SK-N-SH (cell line): ENCODE results near the gene HRH1. TPM values are rescaled to one million over a fixed set of nuclear protein-coding genes. Genes with fewer than 3 reads are reported as not detected.

ENCODE experiments used
- CTCF ChIA-PET: fragments of 300-600, 350-600 bp; formaldehyde crosslinking; extraction: SDS; loops from one replicate; lab custom pipeline; 2021; lab: Yijun Ruan, JAX
- POLR2A ChIA-PET: fragments of 350-600 bp; sonication (Branson Sonifier 250); formaldehyde crosslinking; extraction: SDS; loops from one replicate; lab custom pipeline; 2020; ENCODE audit warnings: antibody characterized with exemption, inconsistent platforms; lab: Yijun Ruan, JAX
- DNase-seq: peaks from one replicate; pipeline ENCODE4 v3.0.0; 2012
- H2AFZ ChIP-seq: fragments of 200-600 bp; sonication (generic); 2 replicates; pipeline ENCODE4 v1.8.1; 2016; ENCODE audit warnings: antibody characterized with exemption, mild to moderate bottlenecking, low read depth
- H3F3A ChIP-seq: fragments of 200-600 bp; sonication (generic); replicated peaks from 2 replicates; pipeline ENCODE3; 2016; ENCODE audit warnings: antibody characterized with exemption, mild to moderate bottlenecking; ENCODE audit not compliant: insufficient read depth
- H3K27ac ChIP-seq, 2 experiments: fragments of 200-500 bp in 1 of 2; fragments of 200-600 bp in 1 of 2; sonication (Bioruptor generic) in 1 of 2; sonication (generic), shearing (Covaris generic) in 1 of 2; 2 replicates each; pipeline versions ENCODE4 v1.5.1 to v1.6.1; 2014 to 2016; ENCODE audit warnings: low read depth in 2 of 2, inconsistent platforms in 1 of 2, low read length in 1 of 2, mild to moderate bottlenecking in 1 of 2, mixed read lengths in 1 of 2
- H3K27me3 ChIP-seq: fragments of 200-600 bp; sonication (generic), shearing (Covaris generic); 2 replicates; pipeline ENCODE4 v1.6.1; 2016; ENCODE audit warnings: mixed run types; ENCODE audit not compliant: insufficient read depth
- H3K36me3 ChIP-seq, 2 experiments: fragments of 200-500 bp in 1 of 2; fragments of 200-600 bp in 1 of 2; sonication (Bioruptor generic) in 1 of 2; sonication (generic) in 1 of 2; replicated peaks in 1 of 2; 2 replicates each; pipeline versions ENCODE3 to v1.5.1; 2014 to 2016; ENCODE audit warnings: low read length in 1 of 2, mild to moderate bottlenecking in 1 of 2; ENCODE audit not compliant: insufficient read depth in 2 of 2, control insufficient read depth in 1 of 2
- H3K4me1 ChIP-seq, 2 experiments: fragments of 200-500 bp in 1 of 2; fragments of 200-600 bp in 1 of 2; sonication (Bioruptor generic) in 1 of 2; sonication (generic), shearing (Covaris generic) in 1 of 2; 2 replicates each; pipeline versions ENCODE4 v1.5.1 to v1.6.1; 2014 to 2016; ENCODE audit warnings: low read depth in 1 of 2, low read length in 1 of 2, mixed run types in 1 of 2; ENCODE audit not compliant: insufficient read depth in 2 of 2, control insufficient read depth in 1 of 2
- H3K4me2 ChIP-seq: fragments of 200-600 bp; sonication (generic), shearing (Covaris generic); 2 replicates; pipeline ENCODE4 v1.6.1; 2017; ENCODE audit warnings: mixed run types
- H3K4me3 ChIP-seq, 2 experiments: fragments of 200-500 bp in 1 of 2; fragments of 200-600 bp in 1 of 2; sonication (Bioruptor generic) in 1 of 2; sonication (generic), shearing (Covaris generic) in 1 of 2; 2 replicates each; pipeline versions ENCODE4 v1.5.1 to v1.8.1; 2014 to 2016; ENCODE audit warnings: low read depth in 2 of 2, inconsistent platforms in 1 of 2, low read length in 1 of 2, mild to moderate bottlenecking in 1 of 2, mixed read lengths in 1 of 2, moderate library complexity in 1 of 2
- H3K79me2 ChIP-seq: fragments of 200-600 bp; sonication (generic); 2 replicates; pipeline ENCODE4 v1.8.1; 2017; ENCODE audit warnings: mild to moderate bottlenecking; ENCODE audit not compliant: insufficient read depth
- H3K9ac ChIP-seq: fragments of 200-600 bp; sonication (generic); 2 replicates; pipeline ENCODE4 v1.6.1; 2017; ENCODE audit warnings: mixed run types
- H3K9me2 ChIP-seq: fragments of 200-600 bp; sonication (generic); 2 replicates; pipeline ENCODE4 v1.6.1; 2017; ENCODE audit warnings: mixed run types
- H3K9me3 ChIP-seq: fragments of 200-600 bp; sonication (generic); 2 replicates; pipeline ENCODE4 v1.6.1; 2017; ENCODE audit warnings: mixed run types, mild to moderate bottlenecking, moderate library complexity
- H4K20me1 ChIP-seq: fragments of 200-600 bp; sonication (generic); 2 replicates; pipeline ENCODE4 v1.6.1; 2017; ENCODE audit warnings: mild to moderate bottlenecking, mixed run types; ENCODE audit not compliant: insufficient read depth
- ELF1 ChIP-seq: IDR thresholded peaks from 2 replicates; pipeline ENCODE4 v1.4.0; 2012
- EP300 ChIP-seq, 2 experiments: IDR thresholded peaks; 2 replicates each; pipeline versions ENCODE4 v1.4.0 to v1.6.1; 2012; ENCODE audit warnings: borderline replicate concordance in 1 of 2, low read depth in 1 of 2, low read length in 1 of 2
- FOSL2 ChIP-seq: IDR thresholded peaks from 2 replicates; pipeline ENCODE4 v1.4.0; 2012; ENCODE audit warnings: low read depth, mild to moderate bottlenecking, moderate library complexity, borderline replicate concordance
- FOXJ3 ChIP-seq: sonication (generic); formaldehyde crosslinking; IDR thresholded peaks from 2 replicates; pipeline ENCODE4 v1.5.1; 2020; ENCODE audit warnings: mild to moderate bottlenecking, missing genetic modification reagents
- GABPA ChIP-seq: IDR thresholded peaks from 2 replicates; pipeline ENCODE4 v1.4.0; 2012; ENCODE audit warnings: low read depth, mild to moderate bottlenecking
- GATA2 ChIP-seq: sonication (generic); formaldehyde crosslinking; IDR thresholded peaks from 2 replicates; pipeline ENCODE4 v1.5.0; 2020; ENCODE audit warnings: mild to moderate bottlenecking, missing genetic modification reagents
- IRF3 ChIP-seq: fragments of 150-350 bp; IDR thresholded peaks from 2 replicates; pipeline ENCODE4 v1.6.1; 2016; ENCODE audit warnings: mild to moderate bottlenecking, low read depth, low read length
- JUND ChIP-seq: IDR thresholded peaks from 2 replicates; pipeline ENCODE4 v1.4.0; 2012
- MEF2A ChIP-seq: IDR thresholded peaks from 2 replicates; pipeline ENCODE4 v1.4.0; 2012; ENCODE audit warnings: low read depth, borderline replicate concordance
- MXI1 ChIP-seq: IDR thresholded peaks from 2 replicates; pipeline ENCODE4 v1.6.1; 2012; ENCODE audit warnings: mild to moderate bottlenecking, low read depth, low read length, improper control_type of control experiment
- NFIC ChIP-seq: IDR thresholded peaks from 2 replicates; pipeline ENCODE4 v1.4.0; 2012; ENCODE audit warnings: borderline replicate concordance
- RCOR1 ChIP-seq: fragments of 150-350 bp; IDR thresholded peaks from 2 replicates; pipeline ENCODE4 v1.6.1; 2017; ENCODE audit warnings: antibody characterized with exemption, low read length
- RXRA ChIP-seq: IDR thresholded peaks from 2 replicates; pipeline ENCODE4 v1.4.0; 2012; ENCODE audit warnings: low read depth, mild to moderate bottlenecking, borderline replicate concordance
- SMC3 ChIP-seq: IDR thresholded peaks from 2 replicates; pipeline ENCODE4 v1.6.1; 2012; ENCODE audit warnings: low read depth, low read length, improper control_type of control experiment
- TCF12 ChIP-seq: IDR thresholded peaks from 2 replicates; pipeline ENCODE4 v1.4.0; 2012
- TEAD4 ChIP-seq: IDR thresholded peaks from 2 replicates; pipeline ENCODE4 v1.4.0; 2012; ENCODE audit warnings: mild to moderate bottlenecking, borderline replicate concordance; ENCODE audit not compliant: insufficient read depth
- USF2 ChIP-seq: fragments of 150-350 bp; IDR thresholded peaks from 2 replicates; pipeline ENCODE4 v1.6.1; 2017; ENCODE audit warnings: antibody characterized with exemption, low read length, low read depth, borderline replicate concordance
- ZBTB33 ChIP-seq: IDR thresholded peaks from 2 replicates; pipeline ENCODE4 v1.4.0; 2012; ENCODE audit warnings: low read depth, borderline replicate concordance
- WGBS: methylation state at CpG from one replicate; pipeline ENCODE4 v1.1.6; 2017; ENCODE audit warnings: low lambda C conversion rate; 5-methylcytosine and 5-hydroxymethylcytosine counted together
- polyA plus RNA-seq, 3 experiments: library from polyadenylated mRNA; depleted of rRNA; stranded (reverse); fragments of >200 nt; gene quantifications; 2 replicates each; pipeline ENCODE4 v1.2.3, GENCODE V29; 2012
- TF ChIP-seq, protein P1 (sequence below): IDR thresholded peaks from 2 replicates; pipeline ENCODE4 v1.4.0; 2012; ENCODE audit warnings: low read depth

The HRH1 gene
- polyA plus RNA-seq, 1 of the 3 experiments (the other 2 are of a cell fraction), result 6.2 TPM

DNA sequence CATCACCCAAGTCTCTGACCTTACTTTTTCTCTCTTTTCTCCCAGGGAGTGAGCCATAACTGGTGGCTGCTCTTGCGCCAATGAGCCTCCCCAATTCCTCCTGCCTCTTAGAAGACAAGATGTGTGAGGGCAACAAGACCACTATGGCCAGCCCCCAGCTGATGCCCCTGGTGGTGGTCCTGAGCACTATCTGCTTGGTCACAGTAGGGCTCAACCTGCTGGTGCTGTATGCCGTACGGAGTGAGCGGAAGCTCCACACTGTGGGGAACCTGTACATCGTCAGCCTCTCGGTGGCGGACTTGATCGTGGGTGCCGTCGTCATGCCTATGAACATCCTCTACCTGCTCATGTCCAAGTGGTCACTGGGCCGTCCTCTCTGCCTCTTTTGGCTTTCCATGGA, 104.7 kb downstream of the HRH1 start:
- H3K4me1 ChIP-seq, result no peaks in the 10 kb centered on the region
- no peak overlapping the region for H3K27ac ChIP-seq
- DNase-seq, result no peak
- H3K79me2 ChIP-seq, result peaks cover 80% of the 10 kb centered on the region
- no peaks in the 10 kb centered on the region for H4K20me1 ChIP-seq
- no peak overlapping the region for H3K4me3 ChIP-seq
- POLR2A ChIA-PET, result no interaction called here
- no peak overlapping the region for H2AFZ ChIP-seq
- no peaks in the 10 kb centered on the region for H3F3A ChIP-seq
- H3K27me3 ChIP-seq, result no peaks in the 10 kb centered on the region
- H3K4me2 ChIP-seq, result no peak overlapping the region
- no peak for TF ChIP-seq USF2
- no peaks in the 10 kb centered on the region for H3K9me3 ChIP-seq
- 93% methylated on average over 7 of the region's 11 CpGs for WGBS
- H3K9ac ChIP-seq, result no peak overlapping the region
- peaks cover 21 to 36% of the 10 kb centered on the region in 2 experiments for H3K36me3 ChIP-seq
- no peaks in the 10 kb centered on the region for H3K9me2 ChIP-seq
- CTCF ChIA-PET, result no interaction called here

DNA sequence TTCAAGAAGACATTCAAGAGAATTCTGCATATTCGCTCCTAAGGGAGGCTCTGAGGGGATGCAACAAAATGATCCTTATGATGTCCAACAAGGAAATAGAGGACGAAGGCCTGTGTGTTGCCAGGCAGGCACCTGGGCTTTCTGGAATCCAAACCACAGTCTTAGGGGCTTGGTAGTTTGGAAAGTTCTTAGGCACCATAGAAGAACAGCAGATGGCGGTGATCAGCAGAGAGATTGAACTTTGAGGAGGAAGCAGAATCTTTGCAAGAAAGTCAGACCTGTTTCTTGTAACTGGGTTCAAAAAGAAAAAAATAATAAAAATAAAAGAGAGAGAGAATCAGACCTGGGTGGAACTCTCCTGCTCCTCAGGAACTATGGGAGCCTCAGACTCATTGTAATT, 106.2 kb downstream of the HRH1 start:
- Histone ChIP-seq H3K9me2 (no peaks in the 10 kb centered on the region), H3K79me2 (peaks cover 66% of the 10 kb centered on the region), H4K20me1 (no peaks in the 10 kb centered on the region), H3F3A (no peaks in the 10 kb centered on the region), H3K9me3 (no peaks in the 10 kb centered on the region), H3K36me3 (peaks cover 18 to 28% of the 10 kb centered on the region in 2 experiments), H3K4me2 (no peak overlapping the region), H3K4me3 (no peak overlapping the region), H3K9ac (no peak overlapping the region), H3K27me3 (no peaks in the 10 kb centered on the region), H3K4me1 (no peaks in the 10 kb centered on the region), H2AFZ (no peak overlapping the region), H3K27ac (no peak overlapping the region)
- CTCF ChIA-PET, result no interaction called here
- POLR2A ChIA-PET, result interaction anchor here (1.0 kb wide), 1 partner anchor 12 kb away, joined by 3 read pairs; the partner anchor contains the start of gene ATG7
- WGBS, result 79% methylated on average over 3 of the region's 3 CpGs
- TF ChIP-seq USF2 (no peak), JUND (no peak), RXRA (no peak), TCF12 (no peak), EP300 (IDR thresholded peaks at IDR 0.05; ENCODE audit: borderline replicate concordance in 1 of 2, low read depth in 1 of 2, low read length in 1 of 2) (no peak), RCOR1 (no peak), NFIC (no peak), ZBTB33 (no peak), GATA2 (CRISPR knock-in tag) (no peak), IRF3 (no peak), MXI1 (no peak), FOXJ3 (CRISPR knock-in tag) (no peak), ELF1 (no peak), TEAD4 (no peak), MEF2A (no peak), FOSL2 (no peak), GABPA (no peak), SMC3 (no peak)
- TF ChIP-seq, protein P1, sequence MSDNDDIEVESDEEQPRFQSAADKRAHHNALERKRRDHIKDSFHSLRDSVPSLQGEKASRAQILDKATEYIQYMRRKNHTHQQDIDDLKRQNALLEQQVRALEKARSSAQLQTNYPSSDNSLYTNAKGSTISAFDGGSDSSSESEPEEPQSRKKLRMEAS, result no peak
- DNase-seq, result no peak
